Ovary (tissue), 9 donors: ENCODE data around the gene GPA33. TPM values are rescaled to one million over a fixed set of nuclear protein-coding genes. Genes with fewer than 3 reads are reported as not detected.

Experiments
- DNase-seq, 5 donors: peaks; one replicate each; pipeline ENCODE4 v3.0.0-alpha.2; 2019 to 2020
- H3K27ac ChIP-seq, 2 donors: fragments of 200-600 bp; one replicate each; pipeline versions ENCODE4 v1.5.1 to v1.8.0; 2019 to 2022
- H3K27me3 ChIP-seq: fragments of 200-600 bp; one replicate; pipeline ENCODE4 v1.8.0; 2022
- H3K36me3 ChIP-seq: fragments of 200-600 bp; sonication (generic); one replicate; pipeline ENCODE4 v1.5.1; 2019
- H3K4me1 ChIP-seq: one replicate; pipeline ENCODE4 v1.8.1; 2013; ENCODE audit warnings: mild to moderate bottlenecking, moderate library complexity; ENCODE audit not compliant: insufficient read depth
- H3K4me3 ChIP-seq: fragments of 200-600 bp; sonication (generic); one replicate; pipeline ENCODE4 v1.5.1; 2017
- H3K9me3 ChIP-seq, 2 donors: fragments of 200-600 bp in 1 of 2; sonication (generic) in 1 of 2; one replicate each; pipeline versions ENCODE4 v1.5.1 to v1.8.1; 2013 to 2019; ENCODE audit warnings: mild to moderate bottlenecking in 1 of 2, moderate library complexity in 1 of 2
- CTCF ChIP-seq, 3 donors: fragments of 450-650 bp in 2 of 3; fragments of 200-600 bp in 1 of 3; IDR thresholded peaks; one replicate each; pipeline versions ENCODE4 v1.5.1 to v1.8.0; 2016 to 2022; ENCODE audit warnings: antibody characterized with exemption in 3 of 3, mild to moderate bottlenecking in 1 of 3
- EP300 ChIP-seq: sonication (generic); formaldehyde crosslinking; IDR thresholded peaks from one replicate; pipeline ENCODE4 v1.6.1; 2017; ENCODE audit warnings: antibody characterized with exemption
- POLR2A ChIP-seq: fragments of 450-650 bp; IDR thresholded peaks from one replicate; pipeline ENCODE4 v1.6.1; 2017; ENCODE audit warnings: antibody characterized with exemption, mild to moderate bottlenecking, moderate library complexity
- WGBS, 3 donors: extraction: QIAGEN DNeasy Blood & Tissue Kit in 1 of 3; methylation state at CpG; one replicate each; pipeline versions ENCODE4 v1.1.5 to v1.1.7; 2013 to 2017; 5-methylcytosine and 5-hydroxymethylcytosine counted together
- intact Hi-C, 4 donors: fragments of 100-400 bp; cut with DNase I; formaldehyde crosslinking; loops; one replicate each; pipeline versions ENCODE4 v1.11.0 to v1.15.1; 2022 to 2023
- polyA plus RNA-seq, 2 donors: library from polyadenylated mRNA; stranded (reverse); fragments of 200-250 nt in 1 of 2; fragments of 350-450 nt in 1 of 2; fragmentation: Illumina TruSeq in 1 of 2; extraction: RNeasy Lipid Tissue Mini Kit (QIAGEN cat#74804) in 1 of 2; gene quantifications; one replicate each; pipeline ENCODE4 v1.2.3, GENCODE V29; 2013 to 2014
- total RNA-seq, 7 donors: library from RNA; depleted of rRNA in 2 of 7; stranded (reverse); fragments of >200 nt in 2 of 7; fragmentation: NEBNext Ultra II Directional in 3 of 7; extraction: Animal tissue kit (Norgen Biotek cat#: 25700) in 3 of 7; gene quantifications; one replicate each; pipeline versions ENCODE4 v1.1.0 to v1.2.4, GENCODE V29; 2016 to 2023
- donor health status: DM: no; HTN: no; CAD: no; lungs with moderate emphysema.
- donor health status: DM: no; HTN: no; CAD: no.
- donor health status: Bipolar disorder and iron deficiency.
- donor health status: DM: yes; HTN: yes; CAD: no.
- donor health status: DM: no; HTN: no; CAD: no.
- donor health status: DM: yes; HTN: yes; CAD: no.

The GPA33 gene
- total and polyA plus RNA-seq, 9 donors, result 0.06 to 1.3 (median 0.43) TPM; not detected in 5

GRCh38 chr1:167100730-167101129, 10.6 kb upstream of the GPA33 start:
- intact Hi-C loops, result no loop called here
- TF ChIP-seq EP300 (no peak), CTCF (IDR thresholded peaks at IDR 0.05) (no peak), POLR2A (no peak)
- H3K27ac ChIP-seq, result no peak overlapping the region
- no peaks in the 10 kb centered on the region for H3K4me1 ChIP-seq
- no peaks in the 10 kb centered on the region for H3K9me3 ChIP-seq
- no peaks in the 10 kb centered on the region for H3K27me3 ChIP-seq
- 95 to 96% (median 96%) methylated on average over 2 of the region's 2 CpGs for WGBS, 3 donors
- H3K4me3 ChIP-seq, result no peak overlapping the region
- no peaks in the 10 kb centered on the region for H3K36me3 ChIP-seq
- no peak for DNase-seq

GRCh38 chr1:167099851-167100250, 9.7 kb upstream of the GPA33 start:
- intact Hi-C loops, result no loop called here
- no peak for TF ChIP-seq POLR2A
- TF ChIP-seq EP300, result no peak
- TF ChIP-seq CTCF (IDR thresholded peaks at IDR 0.05), result no peak

GRCh38 chr1:167095368-167095767, 5.2 kb upstream of the GPA33 start:
- no peaks in the 10 kb centered on the region for H3K36me3 ChIP-seq
- H3K9me3 ChIP-seq, result no peaks in the 10 kb centered on the region
- no peak overlapping the region for H3K4me3 ChIP-seq
- intact Hi-C loops, result no loop called here
- no peaks in the 10 kb centered on the region for H3K4me1 ChIP-seq
- TF ChIP-seq EP300 (no peak), POLR2A (no peak), CTCF (IDR thresholded peaks at IDR 0.05) (no peak)
- H3K27me3 ChIP-seq, result no peaks in the 10 kb centered on the region
- no peak overlapping the region for H3K27ac ChIP-seq
- 7 to 23% (median 9%) methylated on average over 5 of the region's 5 CpGs for WGBS, 3 donors
- DNase-seq, result no peak

More at GRCh38 chr1:167099851-167100250, 9.7 kb upstream of the GPA33 start:
- 68 to 93% (median 79%) methylated on average over 1 of the region's 1 CpG for WGBS, 3 donors
- Histone ChIP-seq H3K4me1 (no peaks in the 10 kb centered on the region), H3K27me3 (no peaks in the 10 kb centered on the region), H3K36me3 (no peaks in the 10 kb centered on the region), H3K27ac (no peak overlapping the region), H3K4me3 (no peak overlapping the region), H3K9me3 (no peaks in the 10 kb centered on the region)
- DNase-seq, result no peak

GRCh38 chr1:167094690-167095089, 4.5 kb upstream of the GPA33 start:
- no peaks in the 10 kb centered on the region for H3K4me1 ChIP-seq
- TF ChIP-seq CTCF (IDR thresholded peaks at IDR 0.05), result no peak
- no peak for TF ChIP-seq EP300
- no peak for TF ChIP-seq POLR2A
- intact Hi-C loops, result no loop called here
- no peak overlapping the region for H3K4me3 ChIP-seq
- DNase-seq, result no peak
- 83 to 85% (median 85%) methylated on average over 8 of the region's 8 CpGs for WGBS, 3 donors
- no peaks in the 10 kb centered on the region for H3K36me3 ChIP-seq
- H3K9me3 ChIP-seq, result no peaks in the 10 kb centered on the region
- no peak overlapping the region for H3K27ac ChIP-seq
- H3K27me3 ChIP-seq, result no peaks in the 10 kb centered on the region
